GM10266 (cell line): ENCODE data around the gene RAB27A.

Experiments
- DNase-seq: peaks from one replicate; pipeline ENCODE4 v3.0.0; 2012; ENCODE audit errors: extremely low spot score
- CTCF ChIP-seq: IDR thresholded peaks from 2 replicates; pipeline ENCODE4 v1.5.1; 2012; ENCODE audit warnings: mild to moderate bottlenecking, low read depth; ENCODE audit not compliant: control insufficient read depth, insufficient read depth; ENCODE audit errors: missing control alignments

The RAB27A gene

GRCh38 chr15:55168350-55168974 is 121.2 kb downstream of the RAB27A start:
- TF ChIP-seq CTCF = peak; percentile 74
- peak; percentile 59 for DNase-seq

- DNase-seq = no peak
- no peak for TF ChIP-seq CTCF
These were observed 125.3 kb downstream of the RAB27A start for GRCh38 chr15:55164284-55164683.
